ENCODE measurements around the gene ATF4. TPM values are rescaled to one million over a fixed set of nuclear protein-coding genes. Genes with fewer than 3 reads are reported as not detected.

Gene ATF4
- total and polyA plus RNA-seq, 2 of the 8 experiments (the other 6 are each of a cell fraction or from before 2014, with no cell fraction given), result 553 to 704 TPM

- Histone ChIP-seq H2BK12ac (ENCODE audit: low read depth, low read length) (no peak overlapping the region), H3K79me1 (ENCODE audit: low read depth, low read length) (no peaks in the 10 kb centered on the region), H3K4me2 (ENCODE audit: insufficient read depth in 1 of 2, low read depth in 2 of 2, low read length in 2 of 2) (no peak overlapping the region), H4K8ac (ENCODE audit: extremely low read depth, insufficient read depth, low read length) (no peak overlapping the region; the same call in 1 of the 2 replicates), H2AK5ac (ENCODE audit: low read depth, low read length) (no peak overlapping the region), H4K91ac (replicated peaks; ENCODE audit: insufficient read length, low read length) (no peak overlapping the region), H4K20me1 (replicated peaks in 1 of 2; ENCODE audit: control insufficient read depth in 1 of 2, insufficient read depth in 2 of 2, low read length in 2 of 2) (peaks cover 0 to 3% of the 10 kb centered on the region in 2 experiments), H3K18ac (ENCODE audit: extremely low read depth, low read length) (no peak overlapping the region), H3K36me3 (ENCODE audit: control insufficient read depth in 2 of 4, insufficient read depth in 4 of 4, low read length in 3 of 4) (no peaks in the 10 kb centered on the region), H2BK20ac (ENCODE audit: low read length) (no peak overlapping the region), H3K4me3 (ENCODE audit: extremely low read depth in 1 of 4, insufficient read depth in 2 of 4, low read depth in 3 of 4, low read length in 4 of 4) (no peak overlapping the region), H3K56ac (replicated peaks; ENCODE audit: insufficient read length, low read depth, low read length) (no peak overlapping the region), H3K4ac (replicated peaks; ENCODE audit: insufficient read length, low read depth, low read length) (no peak overlapping the region), H2AFZ (ENCODE audit: low read length) (no peak overlapping the region), H3K23me2 (ENCODE audit: low read depth, low read length) (no peaks in the 10 kb centered on the region), H2BK120ac (replicated peaks; ENCODE audit: low read depth, low read length) (no peak overlapping the region), H2BK5ac (ENCODE audit: low read depth, low read length) (no peak overlapping the region), H2BK15ac (ENCODE audit: low read length) (no peak overlapping the region), H3K14ac (ENCODE audit: insufficient read length) (no peak overlapping the region), H3K9ac (replicated peaks in 1 of 4; ENCODE audit: extremely low read depth in 1 of 4, low read depth in 3 of 4, low read length in 3 of 4) (no peak overlapping the region), H3K4me1 (replicated peaks in 1 of 4; ENCODE audit: control insufficient read depth in 3 of 4, insufficient read depth in 4 of 4, low read length in 3 of 4) (peaks cover 0 to 6% (median 4%) of the 10 kb centered on the region in 4 experiments; a peak in 4 of 7 replicates), H3K23ac (ENCODE audit: insufficient read length) (no peak overlapping the region), H3K27ac (ENCODE audit: low read depth, low read length) (no peak overlapping the region), H3K9me3 (ENCODE audit: insufficient read depth in 2 of 2, low read depth in 1 of 2, low read length in 1 of 2) (no peaks in the 10 kb centered on the region), H4K5ac (ENCODE audit: insufficient read length, low read depth, low read length) (no peak overlapping the region), H3K27me3 (replicated peaks in 1 of 4; ENCODE audit: control insufficient read depth in 3 of 4, extremely low read depth in 1 of 4, insufficient read depth in 3 of 4, low read length in 3 of 4) (no peaks in the 10 kb centered on the region; a peak in 1 of 7 replicates), H3K79me2 (ENCODE audit: control insufficient read depth in 1 of 2, insufficient read depth in 2 of 2, low read length in 2 of 2) (no peaks in the 10 kb centered on the region)
- 95% methylated on average over 55 of the region's 70 CpGs; no CpG with 5 or more reads in 1 of the 2 experiments for WGBS, 2 experiments (ENCODE audit: extremely low coverage in 1 of 2, insufficient coverage in 1 of 2, insufficient read length in 1 of 2, insufficient replicate concordance in 2 of 2, low coverage in 1 of 2, low lambda C conversion rate in 2 of 2, missing lambda C conversion rate in 1 of 2)
- POLR2A ChIA-PET (ENCODE audit: partially characterized antibody), result interaction anchor here (0.7 to 1.6 kb wide), 5 partner anchors 16 to 176 kb away, joined by 3 to 7 read pairs (median 3); partner anchors contain the start of gene ATF4
- FAIRE-seq (no peak), DNase-seq (ENCODE audit: low read depth in 1 of 2, low spot score in 2 of 2) (no peak)
- CTCF ChIA-PET (ENCODE audit: partially characterized antibody), result interaction anchor here (0.6 to 19.7 kb wide), 8 partner anchors 8 to 44 kb away, joined by 3 to 361 read pairs (median 6); partner anchors contain the start of gene RPS19BP1
- TF ChIP-seq, protein P1, sequence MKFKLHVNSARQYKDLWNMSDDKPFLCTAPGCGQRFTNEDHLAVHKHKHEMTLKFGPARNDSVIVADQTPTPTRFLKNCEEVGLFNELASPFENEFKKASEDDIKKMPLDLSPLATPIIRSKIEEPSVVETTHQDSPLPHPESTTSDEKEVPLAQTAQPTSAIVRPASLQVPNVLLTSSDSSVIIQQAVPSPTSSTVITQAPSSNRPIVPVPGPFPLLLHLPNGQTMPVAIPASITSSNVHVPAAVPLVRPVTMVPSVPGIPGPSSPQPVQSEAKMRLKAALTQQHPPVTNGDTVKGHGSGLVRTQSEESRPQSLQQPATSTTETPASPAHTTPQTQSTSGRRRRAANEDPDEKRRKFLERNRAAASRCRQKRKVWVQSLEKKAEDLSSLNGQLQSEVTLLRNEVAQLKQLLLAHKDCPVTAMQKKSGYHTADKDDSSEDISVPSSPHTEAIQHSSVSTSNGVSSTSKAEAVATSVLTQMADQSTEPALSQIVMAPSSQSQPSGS (IDR thresholded peaks at IDR 0.05; ENCODE audit: low read length), result no peak
- no peak for TF ChIP-seq SP4 (IDR thresholded peaks at IDR 0.05; ENCODE audit: low read length)
These were observed 32.4 kb upstream of the ATF4 start for GRCh38 chr22:39487826-39488520.

All from H1 (cell line).